HK-2 (cell line): Measurements from ENCODE around the gene FARP2.

Experiments
- DNase-seq: peaks from one replicate; pipeline ENCODE4 v3.0.0-alpha.2; 2018; ENCODE audit not compliant: unreplicated experiment

The FARP2 gene

DNA sequence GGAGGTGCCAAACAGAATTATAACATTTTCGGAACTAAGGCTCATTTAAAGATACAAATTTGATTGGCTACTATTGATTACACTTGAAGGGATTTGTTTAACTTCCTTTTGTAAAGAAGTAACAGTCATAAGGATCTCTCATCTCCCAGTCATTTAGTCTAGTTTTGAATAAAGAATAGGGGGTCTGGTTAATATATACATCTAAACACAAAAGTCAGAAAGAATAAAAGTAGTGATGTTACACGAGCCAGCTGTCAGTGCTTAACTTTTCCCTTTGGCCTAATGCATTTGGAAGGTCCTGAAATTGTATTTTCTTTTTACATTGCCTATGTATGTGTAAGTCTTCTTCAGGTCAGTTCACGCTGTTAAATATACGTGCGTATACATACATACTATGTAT is 32.3 kb upstream of the FARP2 start:
- DNase-seq, result no peak

- DNase-seq, result no peak
Measured at GRCh38 chr2:241324775-241325174, 31.3 kb upstream of the FARP2 start.

- DNase-seq, result no peak
Measured at GRCh38 chr2:241325257-241325656, 30.8 kb upstream of the FARP2 start.

DNA sequence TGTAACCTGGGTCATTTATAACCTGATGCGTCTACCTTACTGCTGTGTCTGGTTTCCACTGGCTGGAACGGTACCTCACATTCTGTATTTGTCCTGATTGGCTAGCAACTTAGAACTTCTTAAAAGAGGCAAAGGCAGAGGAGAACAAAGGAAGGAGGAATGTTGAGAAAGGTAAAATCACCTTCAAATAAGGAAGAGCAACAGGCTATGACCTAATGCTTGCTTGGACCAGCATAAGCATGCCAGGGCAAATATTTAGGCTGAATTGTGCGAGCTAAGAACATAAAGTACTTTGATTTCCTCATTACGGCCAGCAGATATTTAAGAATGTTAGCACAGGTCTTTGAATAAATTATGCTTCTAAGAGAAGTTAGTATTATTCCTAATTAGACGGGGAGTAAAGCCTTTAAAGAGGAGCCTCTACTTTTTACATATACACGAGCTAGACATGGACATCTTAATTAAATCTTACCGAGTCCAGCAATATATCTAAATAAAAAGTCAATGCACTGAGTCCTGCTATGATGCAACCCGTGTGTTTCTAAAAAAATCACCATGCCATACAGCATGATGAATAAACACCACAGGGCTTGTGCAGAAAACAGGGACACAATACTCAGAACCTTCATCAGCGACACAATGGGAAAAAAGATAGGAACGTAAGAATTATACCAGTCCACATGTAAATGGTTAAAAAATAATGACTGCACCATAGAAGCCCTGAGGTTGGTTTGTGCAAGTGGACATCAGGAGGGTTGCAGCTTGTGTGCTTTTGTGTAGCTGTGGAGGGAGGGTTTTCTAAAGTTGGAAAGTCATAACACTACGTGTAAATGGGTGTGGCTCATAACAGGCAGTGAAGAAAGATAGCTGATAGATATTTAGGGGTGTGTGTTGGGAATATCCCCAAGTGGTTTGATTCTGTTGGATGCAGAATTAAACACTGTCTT is 26.1 kb upstream of the FARP2 start:
- DNase-seq, result no peak

DNA sequence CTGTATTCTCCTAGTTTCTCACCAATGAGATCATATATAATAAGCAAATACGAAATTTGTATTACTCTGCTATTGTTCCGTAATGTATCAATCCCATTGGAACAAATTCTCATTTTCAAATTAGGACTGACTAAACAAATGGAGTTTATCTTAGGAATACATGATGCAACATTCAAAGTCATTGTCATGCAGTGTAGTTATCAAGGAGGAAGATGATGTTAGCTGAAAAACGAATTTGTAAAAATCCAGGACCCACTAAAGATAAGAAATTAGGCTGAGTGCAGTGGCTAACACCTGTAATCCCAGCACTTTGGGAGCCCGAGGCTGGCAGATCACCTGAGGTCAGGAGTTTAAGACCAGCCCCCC is 25.5 kb upstream of the FARP2 start:
- no peak for DNase-seq

DNA sequence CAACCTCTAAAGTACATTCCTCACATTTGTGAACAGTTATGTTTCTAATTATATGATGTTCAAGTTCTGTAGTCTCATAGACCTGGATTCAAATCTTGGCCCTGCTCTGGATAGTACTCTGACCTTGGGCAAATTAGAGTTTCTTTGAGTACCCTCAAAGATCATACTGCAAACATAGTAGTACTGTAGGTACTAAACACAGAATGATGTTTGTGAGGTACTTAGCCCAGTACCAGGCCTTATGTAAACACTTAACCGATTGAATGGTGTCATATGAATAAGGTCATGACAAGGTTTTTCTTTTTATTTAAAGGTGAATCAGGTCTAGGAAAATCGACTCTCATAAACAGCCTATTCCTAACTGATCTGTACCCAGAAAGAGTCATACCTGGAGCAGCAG is 21.3 kb upstream of the FARP2 start:
- no peak for DNase-seq

GRCh38 chr2:241339839-241340630 is 16.1 kb upstream of the FARP2 start:
- DNase-seq, result no peak

- DNase-seq, result no peak
Measured at GRCh38 chr2:241340631-241341163, 15.4 kb upstream of the FARP2 start.

GRCh38 chr2:241344925-241345651 is 11.0 kb upstream of the FARP2 start:
- no peak for DNase-seq

DNA sequence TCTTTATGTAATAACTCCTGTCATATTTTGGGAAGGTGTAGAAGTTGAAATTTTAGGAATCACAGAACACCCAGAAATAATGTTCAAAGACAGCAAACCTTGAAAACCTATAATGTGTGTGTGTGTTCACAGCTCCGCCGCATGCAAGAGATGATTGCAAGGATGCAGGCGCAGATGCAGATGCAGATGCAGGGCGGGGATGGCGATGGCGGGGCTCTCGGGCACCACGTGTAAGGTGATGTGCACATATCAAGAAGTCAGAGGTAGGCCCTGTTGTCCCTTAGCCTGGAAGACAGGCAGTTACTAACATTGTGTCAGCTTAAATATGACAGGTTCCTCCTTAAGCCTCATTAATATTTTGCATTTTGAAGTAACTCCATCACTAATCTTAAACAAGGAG is 6.1 kb upstream of the FARP2 start:
- no peak for DNase-seq

DNA sequence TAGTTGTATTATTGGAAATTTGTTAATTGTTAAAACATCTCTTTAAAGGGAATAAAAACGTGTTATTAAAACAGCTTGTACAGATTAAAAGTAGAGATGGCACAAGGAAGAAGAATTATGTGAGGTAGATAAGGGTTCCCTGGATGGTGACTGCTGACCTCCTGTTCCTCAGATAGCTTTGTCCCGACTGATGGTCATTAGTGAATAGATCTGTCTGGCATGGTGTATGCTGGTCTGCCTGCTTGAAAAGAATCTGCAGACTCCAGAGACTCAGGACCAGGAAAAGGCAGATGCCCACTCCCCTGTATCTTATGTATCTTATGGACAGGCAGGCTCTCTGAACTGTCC is 5.6 kb upstream of the FARP2 start:
- no peak for DNase-seq

GRCh38 chr2:241350878-241351639 is 5.0 kb upstream of the FARP2 start:
- DNase-seq, result no peak

DNA sequence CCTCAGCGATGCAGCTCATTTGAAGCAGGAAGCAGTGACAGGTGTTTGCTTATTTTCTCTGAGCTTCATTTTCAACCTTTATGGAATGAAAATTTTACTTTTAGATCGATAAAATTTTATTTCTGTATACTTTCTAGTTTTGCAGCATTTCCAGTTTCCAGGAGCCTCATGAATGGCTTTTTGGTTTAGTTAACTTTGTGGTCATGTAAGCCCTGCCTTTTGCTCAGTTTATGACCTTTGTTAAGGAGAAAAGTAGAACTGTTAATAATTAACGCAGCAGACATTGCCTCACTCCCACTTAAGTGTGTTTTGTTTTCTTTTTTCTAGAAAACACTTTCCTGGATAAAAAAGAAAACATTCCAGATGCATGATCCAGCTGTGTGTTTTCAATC is 4.4 kb upstream of the FARP2 start:
- no peak for DNase-seq

DNA sequence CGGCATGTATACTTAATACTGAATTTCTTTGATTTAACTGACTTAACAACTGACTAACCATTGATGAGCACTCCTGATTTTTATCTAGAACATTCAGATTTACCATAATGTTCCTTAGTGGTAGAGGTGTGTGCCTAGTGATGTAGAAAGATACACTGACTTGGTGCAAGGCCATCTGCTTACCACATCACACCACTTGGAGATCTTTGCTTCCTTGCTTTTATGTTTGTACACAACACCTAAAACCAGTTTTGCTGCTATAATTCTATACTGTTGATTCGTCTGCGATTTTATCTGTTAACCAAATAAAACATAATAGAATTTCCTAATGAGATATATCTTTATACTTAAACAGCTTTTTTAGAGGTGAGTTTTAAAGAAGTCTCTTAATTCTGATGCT is 3.9 kb upstream of the FARP2 start:
- no peak for DNase-seq

DNA sequence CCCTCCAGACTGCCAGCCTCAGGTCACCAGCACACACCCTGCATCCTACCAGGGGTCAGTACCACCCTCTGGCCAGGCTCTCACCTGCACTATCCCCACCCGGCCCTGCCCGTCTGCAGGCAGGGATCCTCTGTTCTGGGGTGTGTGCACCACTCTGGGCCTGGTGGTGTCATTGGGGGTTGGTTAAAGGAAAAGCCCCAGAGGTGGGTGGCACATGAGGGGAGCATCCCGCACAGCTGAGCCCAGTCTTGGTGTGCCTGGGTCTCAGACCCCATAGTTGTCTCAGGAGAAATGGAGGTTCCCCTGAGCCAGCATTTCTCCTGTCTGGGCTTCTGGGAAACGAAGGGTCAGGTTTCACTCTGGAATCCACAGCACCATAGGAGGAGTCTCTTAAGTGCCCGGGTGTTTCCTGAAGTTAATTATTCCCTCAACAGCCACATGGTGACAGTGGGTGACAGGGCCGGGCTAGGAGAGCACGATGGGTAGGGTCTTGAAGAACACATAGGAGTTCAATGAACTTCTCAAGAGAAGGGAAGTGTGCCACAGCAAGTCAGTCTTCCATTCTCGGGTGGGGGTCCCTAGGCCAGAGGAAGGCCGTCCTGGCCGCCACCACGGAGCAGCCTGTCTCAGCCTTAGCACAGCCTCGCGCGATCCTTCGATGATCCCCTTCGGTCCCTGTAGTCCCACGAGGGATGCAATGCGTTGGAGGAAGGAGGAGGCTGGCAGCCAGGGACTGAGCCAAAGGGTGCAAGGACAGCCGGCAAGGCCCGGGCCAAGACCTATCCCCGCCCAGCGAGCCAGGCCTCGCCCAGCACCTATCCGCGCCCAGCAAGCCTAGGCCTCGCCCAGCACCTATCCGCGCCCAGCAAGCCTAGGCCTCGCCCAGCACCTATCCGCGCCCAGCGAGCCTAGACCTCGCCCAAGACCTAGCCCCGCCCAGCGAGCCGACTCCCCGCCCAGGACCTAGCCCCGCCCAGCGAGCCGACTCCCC is 1.1 kb upstream of the FARP2 start:
- peak; percentile 79 for DNase-seq

GRCh38 chr2:241356871-241357260 is 781 bp downstream of the FARP2 start:
- no peak for DNase-seq

DNA sequence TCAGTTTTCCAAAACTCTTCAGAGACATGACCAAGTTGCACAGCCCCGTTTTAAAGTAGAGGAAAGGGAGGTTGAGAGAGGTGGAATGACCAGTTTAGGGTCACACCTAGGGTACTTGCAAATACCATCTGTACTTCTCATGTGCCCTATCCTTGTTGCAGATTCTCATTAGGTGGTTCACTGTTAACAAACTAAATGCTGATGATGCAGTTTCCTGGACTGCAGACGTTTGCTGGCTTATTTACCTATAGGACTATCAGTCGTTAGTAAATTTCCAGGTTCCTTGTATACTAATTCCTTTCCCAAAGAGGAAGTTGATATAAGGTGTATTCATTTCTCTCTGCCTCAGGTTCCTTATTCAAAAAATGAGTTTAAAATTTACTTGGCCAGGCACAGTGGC is 1.4 kb downstream of the FARP2 start:
- DNase-seq, result no peak

GRCh38 chr2:241358470-241358869 is 2.4 kb downstream of the FARP2 start:
- DNase-seq, result no peak

DNA sequence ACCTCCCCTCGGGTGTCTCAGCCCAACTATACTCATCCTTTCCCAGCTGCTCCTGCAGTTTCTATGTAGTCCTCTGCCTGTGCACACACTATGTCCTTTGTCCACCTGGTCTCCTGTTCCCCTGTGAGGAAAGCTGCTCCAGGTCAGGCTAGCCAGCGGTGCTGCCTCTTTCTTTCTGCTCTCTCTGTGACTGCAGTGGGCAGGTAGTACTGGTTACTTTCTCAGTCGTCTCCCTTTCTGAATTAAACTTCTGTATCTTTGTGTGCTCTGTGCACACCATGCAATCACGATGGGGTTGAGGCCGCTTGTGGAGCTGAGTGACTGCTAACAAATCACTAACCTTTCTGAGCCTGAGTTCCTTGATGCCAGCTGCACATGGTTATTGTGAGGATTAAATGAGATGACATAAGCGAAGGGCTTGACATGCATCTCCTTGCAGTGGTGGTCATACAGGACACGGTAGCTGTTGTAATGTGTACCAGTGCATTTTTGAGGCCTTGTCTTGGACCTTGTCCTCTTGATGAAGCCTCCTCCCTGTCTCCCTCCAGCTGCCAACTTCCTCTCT is 3.5 kb downstream of the FARP2 start:
- no peak for DNase-seq

DNA sequence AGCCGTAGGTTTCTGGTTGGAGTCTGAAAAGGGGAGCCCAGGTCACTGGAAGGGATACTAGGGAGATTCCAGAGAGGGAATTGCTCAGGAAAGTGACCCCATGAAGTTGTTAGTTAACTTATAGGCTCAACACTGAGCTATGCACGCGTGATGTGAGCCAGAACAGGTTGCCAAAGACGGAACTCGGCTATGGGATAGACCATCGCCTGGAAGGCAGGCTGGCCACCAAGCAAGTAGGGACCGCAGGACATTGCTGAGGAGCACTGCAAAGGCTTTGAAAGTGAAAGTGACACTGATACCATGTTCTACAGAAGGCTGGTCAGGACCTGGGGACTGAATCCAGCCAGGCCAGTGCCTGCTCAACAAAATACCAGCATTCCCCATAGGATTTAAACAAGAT is 7.3 kb downstream of the FARP2 start:
- DNase-seq, result no peak
